AG08396 (cell line): ENCODE results near the gene EIF5AL1.
"Not testable (repeated sequence)": the region's sequence is repeated elsewhere in the genome, so short reads cannot be mapped to it uniquely, and the experiment has no call there.

Source experiments
- DNase-seq: peaks from one replicate; pipeline ENCODE4 v3.0.0; 2012; ENCODE audit warnings: low spot score, mixed read lengths

EIF5AL1 gene

GRCh38 chr10:79509306-79509933 lies 2.9 kb upstream of the EIF5AL1 start:
- not testable (repeated sequence) for DNase-seq

- DNase-seq = not testable (repeated sequence)
Measured at GRCh38 chr10:79509934-79510508, 2.3 kb upstream of the EIF5AL1 start.

- not testable (repeated sequence) for DNase-seq
Measured at GRCh38 chr10:79516532-79517205, 4.3 kb downstream of the EIF5AL1 start.

GRCh38 chr10:79517567-79517966 lies 5.2 kb downstream of the EIF5AL1 start:
- DNase-seq = not testable (repeated sequence)

DNA sequence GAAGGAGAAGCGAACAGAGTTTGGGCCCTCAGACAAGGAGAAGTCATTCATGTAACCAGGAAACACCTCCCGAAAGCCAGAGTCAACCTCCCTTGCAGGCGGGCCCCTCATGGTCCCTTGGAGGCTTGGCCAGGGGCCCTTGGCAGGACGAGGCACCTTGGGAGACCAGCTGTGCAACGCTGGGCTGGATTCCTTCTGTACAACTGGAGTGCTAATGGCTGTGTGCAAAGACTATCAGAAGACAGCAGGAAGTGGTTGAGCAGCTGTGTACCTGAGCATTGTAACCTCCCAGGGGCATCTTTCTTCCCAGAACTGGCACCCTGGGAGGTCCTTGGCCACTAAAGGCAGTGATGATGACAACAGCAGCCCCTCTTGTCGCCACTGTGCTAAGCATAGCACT lies 9.4 kb downstream of the EIF5AL1 start:
- not testable (repeated sequence) for DNase-seq

DNA sequence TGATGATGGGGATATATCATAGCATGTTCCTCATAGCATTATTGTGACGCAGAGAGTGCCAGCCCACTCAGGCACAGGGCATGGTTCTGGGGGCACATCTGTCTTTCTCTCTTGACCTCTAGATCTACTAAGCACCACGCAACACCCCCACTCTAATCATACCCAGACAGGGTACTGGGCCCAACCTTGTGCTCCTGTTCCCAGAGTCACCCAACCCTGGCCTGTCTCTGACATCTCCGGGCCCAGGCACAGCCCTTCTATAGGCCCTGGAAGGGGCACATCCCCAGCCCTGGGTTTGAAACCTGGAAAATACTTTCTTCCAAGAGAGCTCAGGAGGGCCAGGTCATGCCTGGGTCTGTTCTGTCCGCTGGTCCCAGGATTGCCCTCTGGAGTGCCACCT lies 10.1 kb downstream of the EIF5AL1 start:
- not testable (repeated sequence) for DNase-seq

DNA sequence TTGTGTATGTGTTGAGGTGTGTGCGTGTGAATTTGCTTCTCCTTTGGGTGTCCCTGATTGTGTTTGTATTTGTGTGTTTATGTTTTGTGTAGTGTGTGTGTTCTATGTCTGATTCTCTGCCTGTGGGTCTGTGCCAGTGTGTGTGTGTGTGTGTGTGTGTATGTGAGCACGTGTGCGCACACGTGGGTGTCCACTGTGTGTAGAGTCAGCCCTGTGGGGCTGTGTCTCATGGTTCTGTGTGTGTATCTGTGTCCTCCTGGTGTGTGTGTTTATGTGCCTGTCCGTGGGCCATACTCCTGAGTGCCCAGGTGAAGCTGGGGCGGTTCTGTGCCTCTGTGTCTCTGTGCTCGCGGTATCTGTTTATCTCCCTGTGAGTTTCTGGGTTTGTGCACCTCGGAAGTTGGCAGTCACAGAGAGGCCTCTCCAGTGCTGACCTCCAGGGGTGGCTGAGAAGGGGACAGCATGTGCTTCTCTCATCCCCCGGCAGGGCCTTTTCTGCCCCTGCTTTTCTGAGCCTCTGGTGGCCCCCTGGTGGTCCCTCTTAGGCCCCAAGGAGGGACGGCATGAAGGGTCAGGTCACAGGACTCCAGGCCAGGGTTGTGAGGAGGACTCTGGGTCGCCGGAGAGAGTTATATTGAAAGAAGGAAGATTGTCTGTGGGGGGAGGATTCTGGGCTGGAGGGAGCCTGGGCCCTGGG lies 11.0 kb downstream of the EIF5AL1 start:
- not testable (repeated sequence) for DNase-seq

DNA sequence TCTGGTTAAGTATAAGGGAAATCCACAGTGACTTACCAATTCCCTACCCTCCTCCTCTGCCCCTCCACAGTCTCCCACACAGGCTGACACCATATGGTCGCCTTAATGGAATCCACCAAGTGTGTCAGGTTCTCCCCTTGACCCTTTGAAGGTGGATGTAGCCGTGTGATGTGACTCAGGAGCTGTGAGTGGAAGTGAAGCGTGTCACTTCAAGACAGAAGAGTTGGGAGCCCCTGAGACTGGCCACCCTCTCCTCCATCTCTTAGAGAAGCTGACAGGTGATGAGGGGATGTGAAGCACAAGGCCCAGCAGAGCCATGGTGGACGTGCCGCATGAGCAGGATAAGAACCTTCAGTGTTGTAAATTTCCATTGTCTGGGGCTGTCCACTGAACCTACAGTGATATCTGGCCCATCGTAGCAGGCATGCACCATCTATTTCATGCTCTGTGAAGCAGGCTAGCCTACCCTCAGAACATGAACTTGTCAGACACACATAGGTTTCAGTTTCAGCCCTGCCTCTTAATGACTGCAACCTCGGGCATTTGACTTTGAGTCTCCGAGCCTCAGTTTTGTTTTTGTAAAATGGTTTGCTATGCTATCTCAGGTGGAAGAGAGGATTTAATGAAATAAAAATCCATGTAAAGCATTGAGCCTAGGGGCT lies 12.8 kb downstream of the EIF5AL1 start:
- DNase-seq = not testable (repeated sequence)

- not testable (repeated sequence) for DNase-seq
Measured at GRCh38 chr10:79528261-79528660, 15.9 kb downstream of the EIF5AL1 start.

DNA sequence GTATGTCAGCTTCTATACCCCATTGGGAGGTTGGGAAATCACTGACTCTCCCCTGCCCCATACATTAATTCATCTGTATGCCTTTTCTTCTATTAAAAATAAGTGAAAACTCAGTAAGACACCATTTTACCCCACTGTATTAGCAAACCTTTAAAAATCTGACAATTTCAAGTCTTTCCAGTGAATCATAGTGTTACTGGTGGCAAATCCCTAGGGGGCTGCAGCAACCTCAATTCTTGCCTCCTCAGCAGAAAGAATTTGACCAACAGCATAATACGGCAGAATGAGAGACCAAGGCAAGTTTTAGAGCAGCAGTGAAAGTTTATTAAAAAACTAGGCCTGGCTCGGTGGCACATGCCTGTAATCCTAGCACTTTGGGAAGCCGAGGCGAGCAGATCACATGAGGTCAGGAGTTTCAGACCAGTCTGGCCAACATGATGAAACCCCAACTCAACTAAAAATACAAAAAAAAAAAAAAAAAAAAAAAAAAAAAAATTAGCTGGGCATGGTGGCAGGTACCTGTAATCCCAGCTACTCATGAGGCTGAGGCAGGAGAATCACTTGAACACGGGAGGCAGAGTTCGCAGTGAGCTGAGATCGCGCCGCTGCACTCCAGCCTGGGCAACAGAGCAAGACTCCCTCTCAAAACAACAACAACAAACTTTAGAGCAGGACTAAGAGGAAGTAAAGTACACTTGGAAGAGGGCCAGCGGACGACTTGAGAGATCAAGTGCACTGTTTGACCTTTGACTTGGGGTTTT lies 21.0 kb downstream of the EIF5AL1 start:
- not testable (repeated sequence) for DNase-seq

DNA sequence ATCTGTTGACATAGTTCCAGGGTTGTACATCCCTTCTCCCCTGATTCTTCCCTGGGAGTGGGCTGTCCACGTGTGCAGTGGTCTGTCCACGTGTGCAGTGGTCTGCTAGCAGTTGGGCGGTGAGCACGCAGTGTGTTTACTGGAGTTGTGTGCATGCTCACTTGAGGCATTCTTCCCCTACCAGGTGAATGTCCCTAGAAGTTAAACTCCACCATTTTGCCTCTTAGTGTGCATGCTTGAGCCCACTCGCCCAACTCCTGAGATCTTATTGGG lies 21.5 kb downstream of the EIF5AL1 start:
- not testable (repeated sequence) for DNase-seq

DNA sequence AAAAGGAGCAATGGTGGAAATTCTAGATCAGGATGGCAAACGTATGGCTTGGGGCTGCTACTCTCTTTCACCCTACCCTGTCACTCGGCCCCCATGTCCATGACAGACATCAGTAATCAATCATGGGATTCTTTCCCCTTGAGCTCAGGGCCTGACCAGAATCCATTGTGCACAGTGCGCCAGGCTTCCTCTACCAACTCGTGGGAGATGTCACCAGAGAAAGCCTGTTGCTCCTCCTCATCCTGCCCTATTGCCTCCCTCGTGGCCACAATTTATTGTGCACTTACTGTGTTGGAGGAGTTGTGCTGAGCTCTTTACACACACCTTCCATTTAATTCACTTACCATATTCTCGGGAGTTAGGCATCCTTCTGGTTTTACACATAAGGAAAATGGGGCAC lies 26.0 kb downstream of the EIF5AL1 start:
- not testable (repeated sequence) for DNase-seq

DNA sequence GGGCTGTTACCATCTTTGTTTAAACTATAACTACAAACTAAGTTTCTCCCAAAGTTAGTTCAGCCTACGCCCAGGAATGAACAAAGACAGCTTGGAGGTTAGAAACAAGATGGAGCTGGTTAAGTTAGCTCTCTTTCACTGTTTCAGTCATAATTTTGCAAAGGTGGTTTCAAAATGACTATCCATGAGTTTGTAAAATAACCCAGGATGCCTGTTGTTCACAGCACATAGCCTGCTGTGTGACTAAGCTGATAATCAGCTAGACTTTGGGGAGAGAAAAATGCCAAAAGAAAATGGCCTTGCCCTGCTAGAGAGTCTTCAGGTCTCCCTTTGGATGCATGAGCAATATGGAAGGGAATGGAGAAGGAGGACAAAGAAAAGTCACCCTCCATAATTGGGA lies 28.6 kb downstream of the EIF5AL1 start:
- DNase-seq = not testable (repeated sequence)

DNA sequence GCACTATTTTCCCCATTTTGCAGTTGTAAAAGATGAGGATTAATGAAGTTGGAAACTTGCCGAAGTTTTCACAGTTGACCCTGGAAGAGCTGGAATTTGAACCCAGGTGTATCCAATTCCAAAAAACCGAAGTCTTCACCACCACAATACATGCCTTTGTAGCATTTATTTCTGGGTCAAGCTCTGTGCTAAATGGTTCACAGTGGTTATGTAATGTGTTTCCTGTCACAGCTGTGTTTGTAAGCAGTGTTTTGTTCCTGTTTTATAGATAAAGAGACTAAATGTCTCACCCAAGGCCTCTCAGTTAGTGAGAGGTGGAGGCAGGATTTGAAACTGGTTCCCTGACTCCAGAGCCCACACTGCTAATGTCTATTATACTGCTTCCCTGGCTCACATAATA lies 30.3 kb downstream of the EIF5AL1 start:
- DNase-seq = no peak

- not testable (repeated sequence) for DNase-seq
Measured at GRCh38 chr10:79544408-79544807, 32.1 kb downstream of the EIF5AL1 start.

GRCh38 chr10:79544926-79545659 lies 32.8 kb downstream of the EIF5AL1 start:
- not testable (repeated sequence) for DNase-seq

DNA sequence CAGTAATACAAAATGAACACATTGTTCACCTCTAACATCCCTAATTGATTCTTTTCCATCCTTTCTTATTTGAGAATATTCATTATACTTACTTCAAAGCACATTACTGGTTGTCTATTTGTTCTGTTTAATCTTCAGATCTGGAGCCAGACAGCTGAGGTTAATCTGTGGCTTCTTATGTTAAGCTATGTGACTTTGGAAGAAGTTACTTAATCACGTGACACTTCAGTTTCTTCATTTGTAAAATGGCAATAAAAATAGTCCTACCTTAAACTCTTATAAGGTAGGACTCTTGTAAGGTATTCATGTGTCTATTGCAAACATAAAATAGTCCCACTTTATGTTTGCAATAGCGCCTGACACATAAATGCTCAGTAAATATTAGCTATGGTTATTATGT lies 34.8 kb downstream of the EIF5AL1 start:
- DNase-seq = not testable (repeated sequence)

- DNase-seq = no peak
Measured at GRCh38 chr10:79547973-79548372, 35.6 kb downstream of the EIF5AL1 start.

GRCh38 chr10:79552143-79552542 lies 39.8 kb downstream of the EIF5AL1 start:
- no peak for DNase-seq

DNA sequence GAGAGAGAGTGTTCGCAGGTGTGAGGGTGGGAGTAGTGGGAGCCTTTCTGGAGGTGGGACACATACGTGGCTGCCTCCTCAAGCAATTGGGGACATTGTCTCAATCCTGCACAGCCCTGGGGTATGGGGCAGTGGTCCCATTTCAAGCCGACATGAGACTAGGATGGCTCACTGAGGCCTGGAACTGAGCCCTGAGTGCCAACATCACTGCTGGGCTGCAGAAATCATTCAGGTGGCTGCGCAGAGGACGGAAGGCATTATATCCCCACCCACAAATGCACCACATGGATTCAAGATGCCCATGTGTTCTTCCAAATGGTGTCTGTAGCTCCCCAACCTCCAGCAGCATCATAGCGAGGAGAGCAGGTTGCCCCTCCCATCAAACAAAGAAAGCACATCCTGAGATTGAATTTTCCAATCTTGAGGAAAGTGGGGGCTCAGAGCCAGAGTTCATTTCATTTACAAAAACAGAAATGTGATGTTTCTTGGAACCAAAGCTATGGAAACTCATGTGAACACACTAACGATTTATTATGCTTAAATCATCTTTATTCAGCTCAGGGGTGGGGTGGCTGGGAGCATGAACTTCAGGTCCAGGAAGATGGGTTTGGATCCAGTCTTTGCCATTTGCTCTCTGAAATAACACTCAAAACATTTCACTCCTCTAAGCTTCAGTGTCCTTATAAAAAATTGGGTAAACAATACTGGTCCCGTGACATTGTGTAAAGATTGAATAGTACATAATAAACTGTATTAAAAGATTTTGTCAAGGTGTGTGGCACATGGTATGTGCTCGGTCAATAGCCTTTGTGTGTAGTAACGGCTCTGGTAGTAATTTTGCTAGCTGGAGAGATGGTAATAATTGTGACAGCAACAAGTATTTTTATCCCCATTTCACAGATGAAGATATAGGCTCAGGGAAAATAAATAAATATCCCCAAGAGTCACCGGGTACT lies 43.3 kb downstream of the EIF5AL1 start:
- no peak for DNase-seq
